ENCODE results near the gene UNC5B. TPM values are rescaled to one million over a fixed set of nuclear protein-coding genes. Genes with fewer than 3 reads are reported as not detected.

Gene UNC5B
- polyA plus RNA-seq, 3 donors: 0.04 to 0.72 TPM; not detected in 1

DNA sequence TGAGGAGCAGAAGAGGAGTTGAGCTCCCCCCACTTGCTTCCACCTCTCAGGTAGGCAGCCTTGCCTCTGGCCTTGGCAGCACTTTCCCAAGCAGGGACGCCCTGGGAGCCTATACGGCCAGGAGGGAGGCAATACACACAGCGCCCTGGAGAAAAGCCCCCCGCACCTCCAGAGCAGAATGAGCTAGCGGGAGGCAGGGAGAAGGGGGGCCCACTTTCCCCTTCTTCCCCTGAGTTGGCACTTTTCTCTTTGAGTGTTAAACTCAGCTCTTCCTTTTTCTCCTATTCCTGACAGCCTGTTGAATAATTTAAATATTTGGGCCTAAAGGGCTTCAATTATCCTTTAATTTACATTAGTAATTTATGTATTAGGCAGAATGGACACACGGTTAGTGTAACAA lies 35.8 kb downstream of the UNC5B start:
- no peaks in the 10 kb centered on the region for H3K36me3 ChIP-seq (replicated peaks in 1 of 2; ENCODE audit: control insufficient read depth in 1 of 2, insufficient read depth in 2 of 2, low read length in 2 of 2)
- H3K9me3 ChIP-seq (replicated peaks in 1 of 2; ENCODE audit: control insufficient read depth in 1 of 2, insufficient read depth in 1 of 2, low read length in 2 of 2): no peaks in the 10 kb centered on the region
- no peak for DNase-seq
- intact Hi-C loops (cut with micrococcal nuclease): no loop called here
- H3K4me3 ChIP-seq (replicated peaks in 1 of 3; ENCODE audit: low read depth in 2 of 3, low read length in 3 of 3): no peak overlapping the region
- no peak overlapping the region for H3K27ac ChIP-seq (ENCODE audit: low read depth in 1 of 2, low read length in 2 of 2)
- 0% methylated on average over 1 of the region's 6 CpGs for WGBS (ENCODE audit: insufficient coverage)
- H4K20me1 ChIP-seq (ENCODE audit: insufficient read depth, low read length): no peaks in the 10 kb centered on the region
- H3K4me1 ChIP-seq (ENCODE audit: control insufficient read depth in 1 of 2, insufficient read depth in 2 of 2, low read length in 2 of 2): peaks cover 11 to 19% of the 10 kb centered on the region in 2 donors
- no peak overlapping the region for H3K9ac ChIP-seq (ENCODE audit: insufficient read depth, low read length, poor library complexity, severe bottlenecking)
- H3K4me2 ChIP-seq (replicated peaks; ENCODE audit: extremely low read depth, low read length, poor library complexity, severe bottlenecking): no peak overlapping the region
- Mint-ChIP-seq H3K4me1 (peaks cover 17% of the 10 kb centered on the region), H3K9me3 (no peaks in the 10 kb centered on the region), H3K4me3 (no peak overlapping the region), H3K27me3 (ENCODE audit: low read depth in 3 of 3) (peaks cover 4 to 10% (median 7%) of the 10 kb centered on the region in 3 donors), H3K27ac (no peak overlapping the region), H3K36me3 (no peaks in the 10 kb centered on the region)
- no peak overlapping the region for H2AFZ ChIP-seq (ENCODE audit: insufficient read depth, low read depth, low read length, poor library complexity, severe bottlenecking)
- H3K79me2 ChIP-seq (ENCODE audit: insufficient read depth, low read length): no peaks in the 10 kb centered on the region
- TF ChIP-seq, protein P1, sequence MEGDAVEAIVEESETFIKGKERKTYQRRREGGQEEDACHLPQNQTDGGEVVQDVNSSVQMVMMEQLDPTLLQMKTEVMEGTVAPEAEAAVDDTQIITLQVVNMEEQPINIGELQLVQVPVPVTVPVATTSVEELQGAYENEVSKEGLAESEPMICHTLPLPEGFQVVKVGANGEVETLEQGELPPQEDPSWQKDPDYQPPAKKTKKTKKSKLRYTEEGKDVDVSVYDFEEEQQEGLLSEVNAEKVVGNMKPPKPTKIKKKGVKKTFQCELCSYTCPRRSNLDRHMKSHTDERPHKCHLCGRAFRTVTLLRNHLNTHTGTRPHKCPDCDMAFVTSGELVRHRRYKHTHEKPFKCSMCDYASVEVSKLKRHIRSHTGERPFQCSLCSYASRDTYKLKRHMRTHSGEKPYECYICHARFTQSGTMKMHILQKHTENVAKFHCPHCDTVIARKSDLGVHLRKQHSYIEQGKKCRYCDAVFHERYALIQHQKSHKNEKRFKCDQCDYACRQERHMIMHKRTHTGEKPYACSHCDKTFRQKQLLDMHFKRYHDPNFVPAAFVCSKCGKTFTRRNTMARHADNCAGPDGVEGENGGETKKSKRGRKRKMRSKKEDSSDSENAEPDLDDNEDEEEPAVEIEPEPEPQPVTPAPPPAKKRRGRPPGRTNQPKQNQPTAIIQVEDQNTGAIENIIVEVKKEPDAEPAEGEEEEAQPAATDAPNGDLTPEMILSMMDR (IDR thresholded peaks at IDR 0.05): no peak
- peaks cover 0 to 3% of the 10 kb centered on the region in 2 donors for H3K27me3 ChIP-seq (ENCODE audit: control insufficient read depth in 2 of 2, insufficient read depth in 2 of 2, low read length in 2 of 2)

DNA sequence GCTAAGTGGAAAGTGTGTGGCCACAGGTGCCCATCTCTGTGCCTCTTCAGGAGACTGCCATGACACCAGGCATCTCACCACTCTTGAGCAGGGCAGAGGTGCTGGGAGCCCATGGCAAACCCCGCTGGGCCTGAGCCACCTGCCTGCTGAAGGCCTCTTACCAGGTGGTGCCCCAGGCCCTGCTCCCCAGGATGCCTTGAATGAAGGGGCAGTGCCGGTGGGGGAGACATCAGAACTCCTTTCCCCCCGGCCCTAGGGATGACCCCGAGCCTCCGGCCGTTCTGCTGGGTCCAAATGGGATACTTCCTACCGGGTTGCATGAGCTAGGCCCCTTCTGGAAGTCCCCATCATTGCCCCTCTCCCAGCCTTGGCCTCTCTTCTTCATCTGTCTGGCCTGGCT lies 37.6 kb downstream of the UNC5B start:
- H3K27me3 Mint-ChIP-seq (ENCODE audit: low read depth in 3 of 3): peaks cover 3 to 4% (median 4%) of the 10 kb centered on the region in 3 donors
- H3K4me2 ChIP-seq (replicated peaks; ENCODE audit: extremely low read depth, low read length, poor library complexity, severe bottlenecking): no peak overlapping the region
- no peaks in the 10 kb centered on the region for H3K36me3 Mint-ChIP-seq
- WGBS (ENCODE audit: insufficient coverage): no CpG with 5 or more reads among the region's 7 CpGs
- TF ChIP-seq, protein P1 (IDR thresholded peaks at IDR 0.05): no peak
- no peak overlapping the region for H3K27ac Mint-ChIP-seq
- no peaks in the 10 kb centered on the region for H3K9me3 ChIP-seq (replicated peaks in 1 of 2; ENCODE audit: control insufficient read depth in 1 of 2, insufficient read depth in 1 of 2, low read length in 2 of 2)
- H3K27me3 ChIP-seq (ENCODE audit: control insufficient read depth in 2 of 2, insufficient read depth in 2 of 2, low read length in 2 of 2): peaks cover 0 to under 1% of the 10 kb centered on the region in 2 donors
- H2AFZ ChIP-seq (ENCODE audit: insufficient read depth, low read depth, low read length, poor library complexity, severe bottlenecking): no peak overlapping the region
- no peaks in the 10 kb centered on the region for H3K79me2 ChIP-seq (ENCODE audit: insufficient read depth, low read length)
- no peaks in the 10 kb centered on the region for H3K9me3 Mint-ChIP-seq
- no peak overlapping the region for H3K9ac ChIP-seq (ENCODE audit: insufficient read depth, low read length, poor library complexity, severe bottlenecking)
- H4K20me1 ChIP-seq (ENCODE audit: insufficient read depth, low read length): no peaks in the 10 kb centered on the region
- DNase-seq: no peak
- H3K4me1 ChIP-seq (ENCODE audit: control insufficient read depth in 1 of 2, insufficient read depth in 2 of 2, low read length in 2 of 2): peaks cover 0 to 5% of the 10 kb centered on the region in 2 donors
- no peak overlapping the region for H3K4me3 ChIP-seq (replicated peaks in 1 of 3; ENCODE audit: low read depth in 2 of 3, low read length in 3 of 3)
- H3K4me3 Mint-ChIP-seq: no peak overlapping the region
- H3K4me1 Mint-ChIP-seq: peaks cover 5% of the 10 kb centered on the region
- no peak overlapping the region for H3K27ac ChIP-seq (ENCODE audit: low read depth in 1 of 2, low read length in 2 of 2)
- H3K36me3 ChIP-seq (replicated peaks in 1 of 2; ENCODE audit: control insufficient read depth in 1 of 2, insufficient read depth in 2 of 2, low read length in 2 of 2): no peaks in the 10 kb centered on the region
- intact Hi-C loops (cut with micrococcal nuclease): no loop called here

Measured in CD14-positive monocyte (primary cell).